SH-SY5Y (cell line): ENCODE results near the gene LMAN2.

ENCODE experiments used
- GATA2 ChIP-seq: IDR thresholded peaks from 2 replicates; pipeline ENCODE4 v1.6.1; 2011; ENCODE audit warnings: mild to moderate bottlenecking, low read depth, low read length
- GATA3 ChIP-seq: IDR thresholded peaks from 2 replicates; pipeline ENCODE4 v1.6.1; 2011; ENCODE audit warnings: low read depth, mild to moderate bottlenecking, low read length, moderate library complexity

- no peak for TF ChIP-seq GATA3
- no peak for TF ChIP-seq GATA2
Observed at GRCh38 chr5:177399997-177400868, 48.8 kb upstream of the LMAN2 start, which contains the start of gene PFN3.
